ENCODE measurements around the gene PIP5K1B. TPM values are rescaled to one million over a fixed set of nuclear protein-coding genes. Genes with fewer than 3 reads are reported as not detected.

The PIP5K1B gene
- total RNA-seq, 1 experiment from 2014 or later, result not detected

GRCh38 chr9:68759981-68760673 lies 55.1 kb downstream of the PIP5K1B start:
- H3K36me3 ChIP-seq (ENCODE audit: control insufficient read depth, insufficient read depth, low read length), result no peaks in the 10 kb centered on the region

GRCh38 chr9:68760674-68761333 lies 55.8 kb downstream of the PIP5K1B start:
- ATAC-seq, result no peak
- in situ Hi-C loops (cut with HindIII; ENCODE audit: low pct_unique_long_range_greater_than_20kb, low sequenced_read_pairs), result no loop called here
- no TSS peak for BruUV-seq (replicated peaks)
- Histone ChIP-seq H3K4me1 (ENCODE audit: control insufficient read depth, insufficient read depth, low read length) (no peaks in the 10 kb centered on the region), H3K4me3 (ENCODE audit: low read depth in 2 of 2, low read length in 2 of 2) (no peak overlapping the region), H3K36me3 (ENCODE audit: control insufficient read depth, insufficient read depth, low read length) (no peaks in the 10 kb centered on the region), H3K27me3 (ENCODE audit: control insufficient read depth, insufficient read depth, low read length) (no peaks in the 10 kb centered on the region), H3K9me3 (ENCODE audit: control insufficient read depth, insufficient read depth, low read depth, low read length) (no peaks in the 10 kb centered on the region), H3K27ac (ENCODE audit: low read length) (no peak overlapping the region)
- intact Hi-C loops (cut with micrococcal nuclease; ENCODE audit: unreplicated experiment), result no loop called here
- POLR2A ChIA-PET, result no interaction called here
- CTCF ChIA-PET, result no interaction called here
- DNase-seq (ENCODE audit: low read depth, low spot score), result no peak
- TF ChIP-seq TCF7L2 (IDR thresholded peaks at IDR 0.05; ENCODE audit: low read depth, low read length) (no peak), POLR2AphosphoS5 (IDR thresholded peaks at IDR 0.05; ENCODE audit: low read depth, low read length) (no peak), CTCF (IDR thresholded peaks at IDR 0.05) (no peak), REST (IDR thresholded peaks at IDR 0.05; ENCODE audit: insufficient read depth in 1 of 2, low read depth in 2 of 2, low read length in 1 of 2) (no peak)

More at GRCh38 chr9:68759981-68760673, 55.1 kb downstream of the PIP5K1B start:
- Histone ChIP-seq H3K4me3 (ENCODE audit: low read depth in 2 of 2, low read length in 2 of 2) (no peak overlapping the region), H3K27me3 (ENCODE audit: control insufficient read depth, insufficient read depth, low read length) (no peaks in the 10 kb centered on the region), H3K9me3 (ENCODE audit: control insufficient read depth, insufficient read depth, low read depth, low read length) (no peaks in the 10 kb centered on the region), H3K4me1 (ENCODE audit: control insufficient read depth, insufficient read depth, low read length) (no peaks in the 10 kb centered on the region), H3K27ac (ENCODE audit: low read length) (no peak overlapping the region)
- ChIA-PET POLR2A (no interaction called here), CTCF (no interaction called here)
- no peak for ATAC-seq
- in situ Hi-C loops (cut with HindIII; ENCODE audit: low pct_unique_long_range_greater_than_20kb, low sequenced_read_pairs), result no loop called here
- no peak for DNase-seq (ENCODE audit: low read depth, low spot score)
- no TSS peak for BruUV-seq (replicated peaks)
- TF ChIP-seq CTCF (IDR thresholded peaks at IDR 0.05) (no peak), TCF7L2 (IDR thresholded peaks at IDR 0.05; ENCODE audit: low read depth, low read length) (no peak), POLR2AphosphoS5 (IDR thresholded peaks at IDR 0.05; ENCODE audit: low read depth, low read length) (no peak), REST (IDR thresholded peaks at IDR 0.05; ENCODE audit: insufficient read depth in 1 of 2, low read depth in 2 of 2, low read length in 1 of 2) (no peak), SIN3A (IDR thresholded peaks at IDR 0.05; ENCODE audit: borderline replicate concordance, insufficient read depth, low read depth, low read length) (no peak)
- intact Hi-C loops (cut with micrococcal nuclease; ENCODE audit: unreplicated experiment), result no loop called here
